ENCODE data around the gene PRKD3. TPM values are rescaled to one million over a fixed set of nuclear protein-coding genes. Genes with fewer than 3 reads are reported as not detected.

PRKD3 gene
- polyA plus RNA-seq, 3 donors: 46.3 to 56.4 (median 55.8) TPM

Other genes with a start within 250 kb of the PRKD3 start
- 10 to 100 TPM; 20.8 to 27.0 (median 23.3) TPM for gene HEATR5B, start 240.5 kb downstream of the PRKD3 start, polyA plus RNA-seq (ENCODE audit: insufficient read length in 3 of 3)
- gene GPATCH11, start 240.3 kb downstream of the PRKD3 start, polyA plus RNA-seq (ENCODE audit: insufficient read length in 3 of 3): 1 to 10 TPM; 8.0 to 9.6 (median 8.1) TPM
- 10 to 100 TPM; 27.0 to 36.3 (median 33.1) TPM for gene EIF2AK2, start 167.9 kb downstream of the PRKD3 start, polyA plus RNA-seq (ENCODE audit: insufficient read length in 3 of 3)
- not detected for gene SULT6B1, start 136.2 kb downstream of the PRKD3 start, polyA plus RNA-seq (ENCODE audit: insufficient read length in 3 of 3)
- gene CEBPZOS, start 128.3 kb downstream of the PRKD3 start, polyA plus RNA-seq (ENCODE audit: insufficient read length in 3 of 3): 10 to 100 TPM; 44.7 to 64.0 (median 61.8) TPM
- gene CEBPZ, start 93.2 kb downstream of the PRKD3 start, polyA plus RNA-seq (ENCODE audit: insufficient read length in 3 of 3): 10 to 100 TPM; 72.7 to 87.2 (median 82.0) TPM
- gene NDUFAF7, start 93.2 kb downstream of the PRKD3 start, polyA plus RNA-seq (ENCODE audit: insufficient read length in 3 of 3): 10 to 100 TPM; 19.0 to 37.2 (median 27.8) TPM
- 10 to 100 TPM; 11.5 to 15.5 (median 12.3) TPM for gene QPCT, start 19.8 kb upstream of the PRKD3 start, polyA plus RNA-seq (ENCODE audit: insufficient read length in 3 of 3)

Data from renal pelvis (tissue), 3 donors.